Glutamatergic neuron (in vitro differentiated cells): ENCODE data around the gene RASGRP1. TPM values are rescaled to one million over a fixed set of nuclear protein-coding genes. Genes with fewer than 3 reads are reported as not detected.

Experiments
- DNase-seq: peaks from one replicate; pipeline ENCODE4 v3.0.0; 2022
- H3K27ac Mint-ChIP-seq: one replicate; pipeline ENCODE4 v1.8.0; 2020; ENCODE audit warnings: mild to moderate bottlenecking, mixed read lengths, inconsistent platforms; ENCODE audit not compliant: unreplicated experiment
- H3K27me3 Mint-ChIP-seq: one replicate; pipeline ENCODE4 v1.8.0; 2020; ENCODE audit warnings: mild to moderate bottlenecking, moderate library complexity, mixed read lengths, inconsistent platforms; ENCODE audit not compliant: unreplicated experiment
- H3K36me3 Mint-ChIP-seq: one replicate; pipeline ENCODE4 v1.8.0; 2020; ENCODE audit warnings: mild to moderate bottlenecking, mixed read lengths, inconsistent platforms; ENCODE audit not compliant: unreplicated experiment
- H3K4me1 Mint-ChIP-seq: one replicate; pipeline ENCODE4 v1.8.0; 2020; ENCODE audit warnings: mild to moderate bottlenecking, low read depth, mixed read lengths, inconsistent platforms; ENCODE audit not compliant: unreplicated experiment
- H3K4me3 Mint-ChIP-seq: one replicate; pipeline ENCODE4 v1.8.0; 2020; ENCODE audit warnings: mild to moderate bottlenecking, mixed read lengths, inconsistent platforms; ENCODE audit not compliant: unreplicated experiment
- H3K9me3 Mint-ChIP-seq: one replicate; pipeline ENCODE4 v1.8.0; 2020; ENCODE audit warnings: mild to moderate bottlenecking, moderate library complexity, mixed read lengths, inconsistent platforms; ENCODE audit not compliant: unreplicated experiment
- total RNA-seq: library from RNA; stranded (reverse); fragmentation: NEBNext Ultra II Directional; extraction: Animal tissue kit (Norgen Biotek cat#: 25700); gene quantifications from one replicate; pipeline ENCODE4 v1.2.1, GENCODE V29; 2021; ENCODE audit not compliant: unreplicated experiment
- TF ChIP-seq, protein P1 (sequence below): fragments of 200-600 bp; sonication (generic); IDR thresholded peaks from one replicate; pipeline ENCODE4 v1.5.0; 2021; ENCODE audit not compliant: partially characterized antibody, unreplicated experiment

Gene RASGRP1
- total RNA-seq, 1 donor from 2014 or later, result not detected

GRCh38 chr15:38504680-38505467 lies 59.7 kb downstream of the RASGRP1 start:
- Mint-ChIP-seq H3K27ac (no peak overlapping the region), H3K4me1 (no peaks in the 10 kb centered on the region), H3K9me3 (no peaks in the 10 kb centered on the region), H3K36me3 (no peaks in the 10 kb centered on the region), H3K27me3 (no peaks in the 10 kb centered on the region), H3K4me3 (no peak overlapping the region)
- no peak for DNase-seq
- TF ChIP-seq, protein P1, sequence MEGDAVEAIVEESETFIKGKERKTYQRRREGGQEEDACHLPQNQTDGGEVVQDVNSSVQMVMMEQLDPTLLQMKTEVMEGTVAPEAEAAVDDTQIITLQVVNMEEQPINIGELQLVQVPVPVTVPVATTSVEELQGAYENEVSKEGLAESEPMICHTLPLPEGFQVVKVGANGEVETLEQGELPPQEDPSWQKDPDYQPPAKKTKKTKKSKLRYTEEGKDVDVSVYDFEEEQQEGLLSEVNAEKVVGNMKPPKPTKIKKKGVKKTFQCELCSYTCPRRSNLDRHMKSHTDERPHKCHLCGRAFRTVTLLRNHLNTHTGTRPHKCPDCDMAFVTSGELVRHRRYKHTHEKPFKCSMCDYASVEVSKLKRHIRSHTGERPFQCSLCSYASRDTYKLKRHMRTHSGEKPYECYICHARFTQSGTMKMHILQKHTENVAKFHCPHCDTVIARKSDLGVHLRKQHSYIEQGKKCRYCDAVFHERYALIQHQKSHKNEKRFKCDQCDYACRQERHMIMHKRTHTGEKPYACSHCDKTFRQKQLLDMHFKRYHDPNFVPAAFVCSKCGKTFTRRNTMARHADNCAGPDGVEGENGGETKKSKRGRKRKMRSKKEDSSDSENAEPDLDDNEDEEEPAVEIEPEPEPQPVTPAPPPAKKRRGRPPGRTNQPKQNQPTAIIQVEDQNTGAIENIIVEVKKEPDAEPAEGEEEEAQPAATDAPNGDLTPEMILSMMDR, result no peak

DNA sequence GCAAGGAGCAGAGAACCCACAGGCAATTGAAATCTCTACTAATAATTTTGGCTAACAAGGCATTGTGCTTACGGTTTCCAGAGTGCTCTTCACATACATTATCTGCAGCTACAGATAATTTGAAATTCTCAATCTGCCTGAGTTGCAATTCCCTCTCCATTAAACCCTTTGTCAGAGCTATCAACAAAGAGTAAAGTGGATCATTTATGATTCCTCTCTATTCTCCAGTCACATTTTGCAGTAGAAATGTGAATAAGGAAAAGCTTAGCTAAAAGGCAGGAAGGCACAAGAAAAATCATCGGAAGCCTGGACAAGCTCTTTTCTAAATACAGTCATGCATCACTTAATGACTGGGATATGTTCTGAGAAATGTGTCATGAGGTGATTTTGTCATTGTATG lies 61.1 kb downstream of the RASGRP1 start:
- H3K27me3 Mint-ChIP-seq, result no peaks in the 10 kb centered on the region
- no peak for DNase-seq
- no peaks in the 10 kb centered on the region for H3K4me1 Mint-ChIP-seq
- TF ChIP-seq, protein P1, result no peak
- no peak overlapping the region for H3K4me3 Mint-ChIP-seq
- H3K36me3 Mint-ChIP-seq, result no peaks in the 10 kb centered on the region
- H3K9me3 Mint-ChIP-seq, result no peaks in the 10 kb centered on the region
- H3K27ac Mint-ChIP-seq, result no peak overlapping the region

DNA sequence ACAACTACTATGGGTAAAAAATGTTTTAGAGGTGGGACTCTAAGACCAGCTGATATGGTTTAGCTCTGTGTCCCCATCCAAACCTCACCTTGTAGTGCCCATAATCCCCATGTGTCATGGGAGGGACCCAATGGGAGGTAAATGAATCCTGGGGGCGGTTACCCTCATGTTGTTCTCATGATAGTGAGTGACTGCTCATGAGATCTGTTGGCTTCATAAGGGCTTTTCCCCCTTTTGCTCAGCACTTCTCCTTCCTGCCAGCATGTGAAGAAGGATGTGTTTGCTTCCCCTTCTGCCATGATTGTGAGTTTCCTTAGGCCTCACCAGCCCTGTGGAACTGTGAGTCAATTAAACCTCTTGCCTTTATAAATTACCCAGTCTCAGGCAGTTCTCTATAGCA lies 65.0 kb downstream of the RASGRP1 start:
- no peak overlapping the region for H3K27ac Mint-ChIP-seq

DNA sequence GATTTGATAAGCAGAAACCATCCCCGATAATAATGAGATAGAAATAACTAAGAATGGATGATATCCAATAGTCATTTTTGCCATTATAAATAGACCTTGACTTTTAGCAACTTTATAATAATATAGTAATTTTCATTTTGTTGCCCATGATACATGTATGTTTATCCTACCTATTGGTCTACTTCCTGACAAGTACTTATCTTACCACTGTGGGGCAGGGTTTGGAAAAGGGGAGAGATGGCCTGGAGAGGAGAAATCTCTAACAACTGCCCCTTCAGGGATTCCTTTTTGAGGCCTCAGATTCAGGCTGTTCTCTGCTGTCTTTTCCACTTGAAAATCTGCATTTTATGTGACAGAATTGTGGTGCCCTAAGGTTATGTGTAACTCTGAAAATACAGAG lies 68.5 kb downstream of the RASGRP1 start:
- no peaks in the 10 kb centered on the region for H3K36me3 Mint-ChIP-seq
- no peak overlapping the region for H3K27ac Mint-ChIP-seq
- peaks cover 1% of the 10 kb centered on the region for H3K9me3 Mint-ChIP-seq
- no peak overlapping the region for H3K4me3 Mint-ChIP-seq
- H3K27me3 Mint-ChIP-seq, result no peaks in the 10 kb centered on the region
- TF ChIP-seq, protein P1, result no peak
- no peaks in the 10 kb centered on the region for H3K4me1 Mint-ChIP-seq
- no peak for DNase-seq

More for the DNA sequence above, 65.0 kb downstream of the RASGRP1 start:
- no peaks in the 10 kb centered on the region for H3K36me3 Mint-ChIP-seq
- no peaks in the 10 kb centered on the region for H3K27me3 Mint-ChIP-seq
- TF ChIP-seq, protein P1, result no peak
- H3K9me3 Mint-ChIP-seq, result no peaks in the 10 kb centered on the region
- H3K4me1 Mint-ChIP-seq, result no peaks in the 10 kb centered on the region
- H3K4me3 Mint-ChIP-seq, result no peak overlapping the region
- no peak for DNase-seq

DNA sequence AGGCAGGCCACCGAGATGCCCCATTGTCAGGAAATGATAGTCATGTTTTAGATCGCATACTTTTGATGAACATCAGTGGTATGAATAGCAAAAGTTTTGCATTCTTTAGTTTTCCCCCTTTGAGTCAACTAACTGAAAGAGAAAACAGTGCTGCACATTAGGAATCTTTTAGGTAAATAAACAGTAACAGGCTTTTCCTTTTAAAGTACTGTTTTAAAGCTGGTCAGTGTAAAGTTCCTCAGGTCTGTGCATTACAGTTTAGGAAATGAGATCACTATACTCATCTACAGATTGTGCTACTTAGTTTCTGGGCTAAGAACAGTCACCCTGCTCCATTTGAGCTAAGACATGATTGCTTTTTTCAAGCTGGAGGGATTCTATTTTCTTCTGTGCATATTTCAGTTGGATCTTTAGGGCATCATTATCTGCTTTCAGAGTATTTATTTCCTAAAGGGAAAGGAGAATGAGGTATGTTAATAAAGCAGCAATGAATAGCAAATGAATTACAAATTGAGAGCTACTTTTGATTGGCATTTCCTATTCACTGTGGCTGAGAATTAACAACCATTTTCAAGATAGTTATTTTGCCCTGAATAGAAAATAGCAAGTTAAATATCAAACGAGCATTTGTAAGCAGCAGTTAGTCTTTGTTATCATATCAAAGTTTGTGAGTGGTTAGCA lies 74.2 kb downstream of the RASGRP1 start:
- Mint-ChIP-seq H3K27ac (no peak overlapping the region), H3K4me3 (no peak overlapping the region)
- TF ChIP-seq, protein P1, result no peak

More for the DNA sequence above, 74.2 kb downstream of the RASGRP1 start:
- H3K27me3 Mint-ChIP-seq, result no peaks in the 10 kb centered on the region
- DNase-seq, result no peak
- no peaks in the 10 kb centered on the region for H3K36me3 Mint-ChIP-seq
- no peaks in the 10 kb centered on the region for H3K4me1 Mint-ChIP-seq
- H3K9me3 Mint-ChIP-seq, result peaks cover 1% of the 10 kb centered on the region
